Activated effector memory CD4-positive, alpha-beta T cell treated with anti-CD3 and anti-CD28 coated beads, Interleukin-2, amount 50 U/mL, for 16 hours (primary cell): ENCODE results near the gene COL25A1.
"Not testable (repeated sequence)": the region's sequence is repeated elsewhere in the genome, so short reads cannot be mapped to it uniquely, and the experiment has no call there.

ENCODE experiments used
- DNase-seq: peaks from one replicate; pipeline ENCODE4 v3.0.0-alpha.2; 2020

COL25A1 gene

GRCh38 chr4:108893468-108893867 is 409.0 kb downstream of the COL25A1 start:
- DNase-seq, result no peak

DNA sequence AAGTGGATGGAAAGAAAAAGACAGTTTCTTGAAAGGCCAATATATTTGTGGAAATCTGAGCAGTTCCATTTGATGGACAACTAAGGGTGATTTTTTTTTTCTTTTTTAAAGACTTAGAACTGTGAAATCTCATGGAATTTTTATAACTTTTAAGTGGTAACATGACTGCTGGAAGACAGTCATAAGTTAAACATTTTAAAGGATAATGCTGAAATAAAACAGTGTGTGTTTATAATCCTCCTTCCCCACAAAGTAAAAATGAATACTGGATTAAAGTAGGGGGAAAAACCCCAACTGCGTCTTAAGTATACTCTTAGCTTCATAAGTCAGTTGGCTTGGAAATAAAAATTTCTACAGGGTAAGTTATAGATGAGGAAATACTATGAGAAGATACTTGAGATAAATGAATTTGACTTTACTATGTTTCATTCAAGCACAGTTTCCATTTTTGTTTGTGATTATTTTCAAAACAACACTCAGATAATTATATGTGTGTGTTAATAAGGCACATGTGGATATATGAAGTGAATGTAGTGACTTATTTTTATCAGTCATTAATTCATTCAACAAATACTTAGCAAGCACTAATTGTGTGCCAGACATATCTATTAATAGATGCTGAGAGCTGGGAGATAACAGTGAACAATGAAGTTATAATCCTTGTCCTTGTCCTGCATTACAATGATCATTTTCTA is 410.4 kb downstream of the COL25A1 start:
- DNase-seq, result no peak

DNA sequence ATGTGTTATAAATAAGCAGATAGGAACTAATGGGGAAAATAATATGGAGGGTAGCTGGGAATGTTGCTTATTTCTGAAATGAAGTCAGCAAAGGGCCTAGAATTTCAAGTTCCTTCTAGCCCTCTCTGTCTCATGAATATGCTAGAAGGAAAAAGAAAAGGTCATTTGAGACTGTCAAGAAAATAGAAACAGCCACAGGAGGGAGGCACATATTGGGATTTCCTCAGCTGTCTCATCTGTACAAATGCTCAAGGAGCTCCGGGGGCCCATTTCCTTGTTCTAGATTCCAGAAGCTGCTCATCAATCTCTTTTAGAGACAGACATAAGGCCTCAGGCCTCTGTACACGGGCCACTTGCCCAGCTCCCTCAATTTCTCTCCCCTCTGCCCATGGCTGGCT is 412.0 kb downstream of the COL25A1 start:
- DNase-seq, result no peak

- DNase-seq, result no peak
Measured at GRCh38 chr4:108889696-108890483, 412.6 kb downstream of the COL25A1 start.

GRCh38 chr4:108888769-108889168 is 413.7 kb downstream of the COL25A1 start:
- no peak for DNase-seq

DNA sequence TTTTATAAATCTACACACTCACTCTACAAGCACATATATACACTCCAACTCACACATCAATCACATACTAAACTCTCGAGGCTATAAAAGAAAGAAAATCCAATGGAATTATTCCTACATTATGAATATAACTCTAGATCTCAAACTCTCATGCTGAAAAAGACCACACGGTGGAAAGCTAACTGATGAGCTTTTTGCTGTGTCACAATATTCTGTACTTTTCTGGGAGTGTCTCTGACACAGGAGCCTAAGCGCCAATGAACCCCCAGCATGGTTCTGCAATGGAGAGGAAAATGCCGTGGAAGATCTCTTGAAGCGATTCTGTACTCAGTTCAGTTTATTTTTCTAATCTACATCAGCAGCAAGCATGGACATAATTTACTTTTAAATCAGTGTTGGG is 415.4 kb downstream of the COL25A1 start:
- no peak for DNase-seq

DNA sequence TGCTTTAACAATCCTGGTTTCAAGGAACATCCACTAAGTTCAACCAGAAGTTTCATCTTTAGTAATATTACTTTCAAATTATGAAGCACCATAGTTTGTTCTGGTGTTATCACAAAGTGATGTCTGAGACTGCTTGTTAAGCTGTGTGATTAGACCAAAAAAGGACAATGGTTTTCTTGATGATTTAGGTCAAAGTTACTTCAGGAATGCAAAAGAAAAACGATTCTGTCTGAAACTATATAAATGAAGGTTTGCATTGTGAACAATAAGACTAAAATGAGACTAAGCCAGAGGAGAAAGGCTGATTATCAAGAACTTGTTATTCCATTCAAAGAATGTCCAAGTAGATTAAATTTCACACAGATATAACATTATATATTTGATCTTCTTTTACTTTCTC is 417.2 kb downstream of the COL25A1 start:
- no peak for DNase-seq

DNA sequence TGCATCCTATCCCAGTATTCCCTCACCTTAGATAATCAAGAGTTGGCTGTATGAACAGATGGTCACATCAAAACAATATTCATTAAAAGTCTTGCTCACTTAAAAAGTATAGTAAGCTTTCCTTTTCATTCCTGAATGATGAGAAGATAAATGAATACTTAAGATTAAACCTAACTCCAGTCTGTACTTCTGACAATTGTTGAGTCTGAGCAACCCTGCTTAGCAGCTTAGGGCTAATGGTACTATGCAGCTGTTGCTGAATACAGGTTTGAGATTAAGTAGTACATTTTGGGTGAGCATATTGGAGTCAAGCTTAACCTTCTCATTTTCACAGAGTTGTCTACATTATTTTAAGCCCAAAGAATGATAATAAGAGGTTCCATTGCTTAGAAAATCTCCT is 417.9 kb downstream of the COL25A1 start:
- DNase-seq, result no peak

GRCh38 chr4:108881986-108882385 is 420.5 kb downstream of the COL25A1 start:
- DNase-seq, result no peak

GRCh38 chr4:108881190-108881589 is 421.3 kb downstream of the COL25A1 start:
- no peak for DNase-seq

- no peak for DNase-seq
Measured at GRCh38 chr4:108878806-108879205, 423.7 kb downstream of the COL25A1 start.

GRCh38 chr4:108877821-108878220 is 424.6 kb downstream of the COL25A1 start:
- DNase-seq, result no peak

DNA sequence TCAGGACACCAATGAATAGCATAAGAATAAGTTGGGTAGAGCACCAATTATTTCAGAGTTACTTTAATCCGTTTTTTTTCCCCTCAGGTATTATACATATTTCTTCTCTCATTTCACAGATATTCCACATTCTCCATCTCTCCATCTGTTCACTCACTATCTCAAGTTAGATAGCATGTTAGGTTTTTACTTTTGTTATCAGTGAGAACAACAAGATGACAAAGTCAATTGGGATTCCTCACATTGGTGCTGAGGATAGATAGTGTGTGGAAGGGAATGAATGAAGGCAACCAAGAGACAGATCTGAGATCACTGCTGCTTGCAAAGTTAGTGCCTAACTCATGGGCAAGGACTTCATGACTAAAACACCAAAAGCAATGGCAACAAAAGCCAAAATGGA is 427.7 kb downstream of the COL25A1 start:
- DNase-seq, result no peak

GRCh38 chr4:108869970-108870369 is 432.5 kb downstream of the COL25A1 start:
- not testable (repeated sequence) for DNase-seq

- no peak for DNase-seq
Measured at GRCh38 chr4:108868606-108869227, 433.7 kb downstream of the COL25A1 start.

GRCh38 chr4:108867476-108867875 is 435.0 kb downstream of the COL25A1 start:
- DNase-seq, result no peak

GRCh38 chr4:108861334-108861733 is 441.1 kb downstream of the COL25A1 start:
- DNase-seq, result no peak

- DNase-seq, result no peak
Measured at GRCh38 chr4:108854786-108855185, 447.7 kb downstream of the COL25A1 start.

DNA sequence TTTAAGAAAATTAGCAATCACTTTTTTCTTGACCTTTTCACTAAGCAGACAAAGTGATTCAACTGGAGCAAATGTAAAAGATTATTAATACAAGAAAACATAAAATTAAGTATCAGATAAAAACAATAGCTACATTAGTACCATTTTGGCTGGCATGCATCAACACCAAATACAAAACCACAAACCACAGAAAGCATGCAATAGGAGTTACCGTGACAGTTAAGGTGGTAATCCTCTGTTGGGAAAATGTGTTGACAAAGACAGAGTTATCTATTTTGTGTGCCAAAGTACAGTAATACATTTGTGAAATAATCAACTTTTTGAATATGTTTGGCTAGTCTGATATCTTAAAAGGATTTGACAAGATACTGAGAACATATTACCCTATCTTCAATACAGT is 449.8 kb downstream of the COL25A1 start:
- no peak for DNase-seq

DNA sequence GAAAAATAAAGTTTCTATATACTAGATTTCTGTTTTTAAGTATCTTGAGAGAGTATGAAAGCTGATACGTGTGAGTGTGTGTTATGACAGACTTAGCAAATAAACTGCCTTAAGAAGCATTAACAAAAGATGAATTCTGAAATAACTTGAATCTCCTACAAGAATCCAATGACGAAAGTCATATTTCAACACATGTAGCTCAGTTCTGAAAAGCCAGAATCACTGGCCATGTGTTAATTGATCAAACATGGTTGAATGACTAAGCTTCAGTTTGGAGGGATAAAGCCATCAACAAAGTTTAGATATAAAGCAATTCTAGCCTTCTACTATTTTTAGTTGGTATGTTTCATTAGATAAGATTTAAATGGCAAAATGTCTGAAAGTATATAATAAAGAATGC is 451.1 kb downstream of the COL25A1 start:
- no peak for DNase-seq

- no peak for DNase-seq
Measured at GRCh38 chr4:108850219-108850649, 452.2 kb downstream of the COL25A1 start.

GRCh38 chr4:108849611-108850168 is 452.8 kb downstream of the COL25A1 start:
- DNase-seq, result no peak

DNA sequence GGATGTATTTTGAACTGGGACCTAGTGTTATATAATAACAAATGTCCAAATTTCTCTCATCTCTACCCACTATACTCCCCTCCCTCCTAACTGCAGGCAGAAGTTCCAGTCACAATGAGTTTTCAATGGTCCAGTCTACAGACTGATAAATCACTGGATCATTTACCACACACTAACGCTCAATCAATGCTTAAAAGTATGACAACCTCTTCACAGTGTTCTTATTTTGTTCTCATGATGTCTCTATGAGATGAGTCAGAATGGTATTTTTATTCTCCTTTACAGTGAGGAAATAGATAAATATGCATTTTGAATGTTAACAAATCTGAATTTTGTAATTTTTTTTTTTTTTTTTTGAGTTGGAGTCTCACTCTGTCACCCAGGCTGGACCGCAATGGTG is 455.9 kb downstream of the COL25A1 start:
- DNase-seq, result no peak
